ENCODE results near the gene ACP2. TPM values are rescaled to one million over a fixed set of nuclear protein-coding genes. Genes with fewer than 3 reads are reported as not detected.

Gene ACP2
- total and polyA plus RNA-seq, 10 of the 15 experiments (the other 5 are each of a cell fraction or from before 2014, with no cell fraction given) = 0.98 to 11.7 (median 7.4) TPM

GRCh38 chr11:47248664-47249377, at the start of gene ACP2 (continued):
- TF ChIP-seq ZNF592 (IDR thresholded peaks at IDR 0.05) = peak; percentile 54; the same call in 1 of the 2 replicates
- TF ChIP-seq EGR1 (IDR thresholded peaks at IDR 0.05; ENCODE audit: borderline replicate concordance in 1 of 2, low read depth in 2 of 2, low read length in 2 of 2) = peak; percentile 56 to 74; a peak in 2 of 3 replicates
- peak; percentile 91 for TF ChIP-seq NR2C1 (IDR thresholded peaks at IDR 0.05)
- peak; percentile 99 for TF ChIP-seq ZNF207 (IDR thresholded peaks at IDR 0.05; ENCODE audit: borderline replicate concordance)
- peak in 1 of 2 experiments; percentile 14; a peak in 1 of 4 replicates for TF ChIP-seq IKZF2 (IDR thresholded peaks at IDR 0.05)
- peak; percentile 49; the same call in 1 of the 2 replicates for TF ChIP-seq IRF3 (IDR thresholded peaks at IDR 0.05)
- TF ChIP-seq IRF5 (IDR thresholded peaks at IDR 0.05; ENCODE audit: borderline replicate concordance) = no peak; the same call in 1 of the 2 replicates
- no peak for TF ChIP-seq CEBPB (IDR thresholded peaks at IDR 0.05; ENCODE audit: borderline replicate concordance in 1 of 2, low read depth in 2 of 2, low read length in 2 of 2)
- peak; percentile 53 for TF ChIP-seq E4F1 (IDR thresholded peaks at IDR 0.05; ENCODE audit: borderline replicate concordance, partially characterized antibody)
- TF ChIP-seq FOXM1 (IDR thresholded peaks at IDR 0.05; ENCODE audit: low read depth, low read length) = no peak; the same call in 1 of the 2 replicates
- TF ChIP-seq USF1 (IDR thresholded peaks at IDR 0.05; ENCODE audit: borderline replicate concordance, extremely low read length, insufficient read depth, low read depth, low read length) = peak; percentile 18
- TF ChIP-seq ESRRA (IDR thresholded peaks at IDR 0.05; ENCODE audit: low read length) = no peak
- TF ChIP-seq ZNF24 (IDR thresholded peaks at IDR 0.05) = peak; percentile 55; the same call in 1 of the 2 replicates
- peak; percentile 97 for TF ChIP-seq POU2F2 (IDR thresholded peaks at IDR 0.05; ENCODE audit: borderline replicate concordance, low read depth, low read length)
- no peak for TF ChIP-seq KDM1A (IDR thresholded peaks at IDR 0.05; ENCODE audit: borderline replicate concordance)
- TF ChIP-seq CBX3 (IDR thresholded peaks at IDR 0.05; ENCODE audit: borderline replicate concordance, low read depth) = no peak

Measured in GM12878 (cell line).